Prostate gland (tissue), 2 donors: Measurements from ENCODE around the gene NPC1L1.

Experiments used
- POLR2A ChIP-seq: fragments of 450-650 bp; IDR thresholded peaks from one replicate; pipeline ENCODE4 v1.6.1; 2016; ENCODE audit warnings: antibody characterized with exemption, mild to moderate bottlenecking
- POLR2AphosphoS5 ChIP-seq: sonication (generic); formaldehyde crosslinking; IDR thresholded peaks from one replicate; pipeline ENCODE4 v1.6.1; 2017; ENCODE audit warnings: antibody characterized with exemption
- TF ChIP-seq, protein P1 (sequence below), 4 experiments: fragments of 200-600 bp in 2 of 4; fragments of 450-650 bp in 2 of 4; sonication (generic) in 2 of 4; IDR thresholded peaks; 1 replicate in 3 of 4; 2 replicates in 1 of 4; pipeline ENCODE4 v1.5.1; 2016 to 2019; ENCODE audit warnings: antibody characterized with exemption in 4 of 4, mild to moderate bottlenecking in 2 of 4, moderate library complexity in 2 of 4

GRCh38 chr7:44467217-44467548, 73.9 kb downstream of the NPC1L1 start:
- TF ChIP-seq, protein P1, sequence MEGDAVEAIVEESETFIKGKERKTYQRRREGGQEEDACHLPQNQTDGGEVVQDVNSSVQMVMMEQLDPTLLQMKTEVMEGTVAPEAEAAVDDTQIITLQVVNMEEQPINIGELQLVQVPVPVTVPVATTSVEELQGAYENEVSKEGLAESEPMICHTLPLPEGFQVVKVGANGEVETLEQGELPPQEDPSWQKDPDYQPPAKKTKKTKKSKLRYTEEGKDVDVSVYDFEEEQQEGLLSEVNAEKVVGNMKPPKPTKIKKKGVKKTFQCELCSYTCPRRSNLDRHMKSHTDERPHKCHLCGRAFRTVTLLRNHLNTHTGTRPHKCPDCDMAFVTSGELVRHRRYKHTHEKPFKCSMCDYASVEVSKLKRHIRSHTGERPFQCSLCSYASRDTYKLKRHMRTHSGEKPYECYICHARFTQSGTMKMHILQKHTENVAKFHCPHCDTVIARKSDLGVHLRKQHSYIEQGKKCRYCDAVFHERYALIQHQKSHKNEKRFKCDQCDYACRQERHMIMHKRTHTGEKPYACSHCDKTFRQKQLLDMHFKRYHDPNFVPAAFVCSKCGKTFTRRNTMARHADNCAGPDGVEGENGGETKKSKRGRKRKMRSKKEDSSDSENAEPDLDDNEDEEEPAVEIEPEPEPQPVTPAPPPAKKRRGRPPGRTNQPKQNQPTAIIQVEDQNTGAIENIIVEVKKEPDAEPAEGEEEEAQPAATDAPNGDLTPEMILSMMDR (IDR thresholded peaks at IDR 0.05) = no peak
- TF ChIP-seq POLR2AphosphoS5 (no peak), POLR2A (no peak)
